OCI-LY7 (cell line): ENCODE results near the gene VSNL1. TPM values are rescaled to one million over a fixed set of nuclear protein-coding genes. Genes with fewer than 3 reads are reported as not detected.

Experiments used
- BruUV-seq: library from RNA; stranded (reverse); fragments of 400-500 nt; replicated peaks from 2 replicates; lab custom pipeline; 2021; lab: Mats Ljungman, UMichigan
- CTCF ChIA-PET: fragments of 300-600 bp; sonication (Branson Sonifier 250); formaldehyde crosslinking; loops from one replicate; lab custom pipeline; 2022; ENCODE audit warnings: antibody characterized with exemption; ENCODE audit not compliant: unreplicated experiment; lab: Charles Lee
- POLR2A ChIA-PET: fragments of 300-600 bp; sonication (Branson Sonifier 250); formaldehyde crosslinking; loops from one replicate; lab custom pipeline; 2022; ENCODE audit warnings: antibody characterized with exemption; lab: Charles Lee
- DNase-seq: peaks from one replicate; pipeline ENCODE4 v3.0.0-alpha.2; 2015; ENCODE audit warnings: low spot score
- H2AFZ ChIP-seq: fragments of 200-600 bp; sonication (generic), shearing (Covaris generic); 2 replicates; pipeline ENCODE4 v1.6.1; 2014; ENCODE audit warnings: mild to moderate bottlenecking, antibody characterized with exemption, low read length, moderate library complexity
- H3K27ac ChIP-seq: fragments of 200-600 bp; sonication (generic); 2 replicates; pipeline ENCODE4 v1.5.1; 2014; ENCODE audit warnings: mixed run types, low read depth, mild to moderate bottlenecking, moderate library complexity, low read length, inconsistent platforms; ENCODE audit not compliant: poor library complexity, severe bottlenecking
- H3K36me3 ChIP-seq: fragments of 200-600 bp; sonication (generic); 2 replicates; pipeline ENCODE4 v1.6.1; 2014; ENCODE audit warnings: mild to moderate bottlenecking, antibody characterized with exemption, low read length, moderate library complexity, mixed read lengths; ENCODE audit not compliant: insufficient read depth
- H3K4me1 ChIP-seq: fragments of 200-600 bp; sonication (generic); 2 replicates; pipeline ENCODE4 v1.5.1; 2014; ENCODE audit warnings: mild to moderate bottlenecking, low read length; ENCODE audit not compliant: insufficient read depth, poor library complexity, severe bottlenecking
- H3K4me2 ChIP-seq: fragments of 200-600 bp; sonication (generic); 2 replicates; pipeline ENCODE4 v1.6.1; 2014; ENCODE audit warnings: mild to moderate bottlenecking, low read length
- H3K4me3 ChIP-seq: fragments of 200-600 bp; sonication (generic); 2 replicates; pipeline ENCODE4 v1.5.1; 2014; ENCODE audit warnings: mild to moderate bottlenecking, low read depth, low read length; ENCODE audit not compliant: poor library complexity, severe bottlenecking
- H3K79me2 ChIP-seq: fragments of 200-600 bp; sonication (generic); 2 replicates; pipeline ENCODE4 v1.6.1; 2016; ENCODE audit warnings: low read depth, mild to moderate bottlenecking, low read length, moderate library complexity, mixed read lengths; ENCODE audit not compliant: insufficient read depth
- H3K9me2 ChIP-seq: fragments of 200-600 bp; sonication (generic); 2 replicates; pipeline ENCODE4 v1.6.1; 2016; ENCODE audit warnings: mild to moderate bottlenecking, low read length, mixed read lengths; ENCODE audit not compliant: insufficient read depth
- H3K9me3 ChIP-seq: fragments of 200-600 bp; sonication (generic); 2 replicates; pipeline ENCODE4 v1.6.1; 2014; ENCODE audit warnings: mild to moderate bottlenecking, mixed run types, low read length, mixed read lengths
- H4K20me1 ChIP-seq: fragments of 200-600 bp; sonication (generic); 2 replicates; pipeline ENCODE4 v1.6.1; 2014; ENCODE audit warnings: mild to moderate bottlenecking, antibody characterized with exemption, low read length, moderate library complexity, mixed read lengths; ENCODE audit not compliant: insufficient read depth
- CTCF ChIP-seq: fragments of 200-600 bp; sonication (generic); conservative IDR thresholded peaks from 2 replicates; pipeline ENCODE4 v1.5.1; 2014; ENCODE audit warnings: mild to moderate bottlenecking, antibody characterized with exemption, low read length, moderate library complexity, mixed read lengths
- EZH2phosphoT487 ChIP-seq: fragments of 200-600 bp; sonication (generic); IDR thresholded peaks from 2 replicates; pipeline ENCODE4 v1.6.1; 2018; ENCODE audit warnings: low read depth, borderline replicate concordance, mild to moderate bottlenecking, mixed run types, antibody characterized with exemption, low read length, moderate library complexity, mixed read lengths
- intact Hi-C: fragments of 100-400 bp; cut with micrococcal nuclease; formaldehyde crosslinking; loops from one replicate; pipeline ENCODE4 v1.10.0; 2022; ENCODE audit not compliant: unreplicated experiment
- total RNA-seq, 2 experiments: library from RNA; depleted of rRNA in 1 of 2; stranded (reverse); fragments of >200 nt in 1 of 2; shearing (Covaris generic) in 1 of 2; gene quantifications; 2 replicates each; pipeline ENCODE4 v1.2.3, GENCODE V29; 2014 to 2022

Gene VSNL1
- total RNA-seq, 2 experiments from 2014 or later = not detected

- H3K79me2 ChIP-seq = no peaks in the 10 kb centered on the region
- no peaks in the 10 kb centered on the region for H3K36me3 ChIP-seq
- TF ChIP-seq CTCF (no peak), EZH2phosphoT487 (no peak)
- H2AFZ ChIP-seq = no peak overlapping the region
- no peaks in the 10 kb centered on the region for H3K9me3 ChIP-seq
- H3K27ac ChIP-seq = no peak overlapping the region
- H4K20me1 ChIP-seq = no peaks in the 10 kb centered on the region
- no peak for DNase-seq
- ChIA-PET POLR2A (interaction anchor here (0.7 to 1.0 kb wide), 2 partner anchors 9 to 13 kb away, joined by 3 read pairs; no protein-coding TSS in a partner anchor), CTCF (no interaction called here)
- H3K4me3 ChIP-seq = no peak overlapping the region
- H3K9me2 ChIP-seq = no peaks in the 10 kb centered on the region
- BruUV-seq = no TSS peak
- peaks cover 9% of the 10 kb centered on the region for H3K4me1 ChIP-seq
- H3K4me2 ChIP-seq = no peak overlapping the region
- intact Hi-C loops = no loop called here
Observed at GRCh38 chr2:17522303-17522702, 18.2 kb upstream of the VSNL1 start.

DNA sequence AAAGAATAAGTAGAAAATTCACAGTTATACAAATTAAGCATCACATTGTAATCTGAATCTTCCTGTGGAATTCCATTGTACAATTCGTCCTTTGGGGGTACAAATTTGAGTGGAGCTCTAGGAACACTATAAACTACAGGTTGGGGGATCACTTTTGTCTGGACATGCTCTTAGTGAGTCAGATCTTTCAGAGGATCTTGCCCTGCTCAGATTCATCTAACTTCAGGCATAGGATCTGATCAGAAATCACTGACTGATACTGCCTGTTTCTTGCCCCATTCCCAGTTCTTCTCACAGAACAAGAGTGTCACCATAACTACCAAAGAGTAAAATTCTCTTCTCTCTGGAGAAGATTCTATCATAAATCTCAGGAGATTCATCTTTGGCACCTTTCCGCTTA is 10.7 kb upstream of the VSNL1 start:
- H4K20me1 ChIP-seq = no peaks in the 10 kb centered on the region
- no peak for TF ChIP-seq CTCF
- TF ChIP-seq EZH2phosphoT487 = no peak
- no peaks in the 10 kb centered on the region for H3K9me3 ChIP-seq
- ChIA-PET POLR2A (interaction anchor here (0.7 to 1.0 kb wide), 3 partner anchors 9 to 16 kb away, joined by 3 to 4 read pairs (median 3); partner anchors contain the start of gene RAD51AP2), CTCF (no interaction called here)
- H2AFZ ChIP-seq = no peak overlapping the region
- H3K36me3 ChIP-seq = no peaks in the 10 kb centered on the region
- H3K4me3 ChIP-seq = no peak overlapping the region
- intact Hi-C loops = no loop called here
- no peak for DNase-seq
- no peaks in the 10 kb centered on the region for H3K9me2 ChIP-seq
- no peaks in the 10 kb centered on the region for H3K4me1 ChIP-seq
- H3K27ac ChIP-seq = no peak overlapping the region
- H3K4me2 ChIP-seq = no peak overlapping the region
- H3K79me2 ChIP-seq = no peaks in the 10 kb centered on the region
- BruUV-seq = no TSS peak

- Histone ChIP-seq H4K20me1 (no peaks in the 10 kb centered on the region), H2AFZ (no peak overlapping the region), H3K9me2 (no peaks in the 10 kb centered on the region), H3K4me2 (no peak overlapping the region), H3K4me3 (no peak overlapping the region), H3K79me2 (no peaks in the 10 kb centered on the region), H3K36me3 (no peaks in the 10 kb centered on the region), H3K9me3 (no peaks in the 10 kb centered on the region), H3K27ac (no peak overlapping the region), H3K4me1 (no peaks in the 10 kb centered on the region)
- TF ChIP-seq CTCF (no peak), EZH2phosphoT487 (no peak)
- ChIA-PET CTCF (no interaction called here), POLR2A (interaction anchor here (0.6 kb wide), 1 partner anchor 208 kb away, joined by 4 read pairs; no protein-coding TSS in a partner anchor)
- intact Hi-C loops = no loop called here
- BruUV-seq = no TSS peak
- no peak for DNase-seq
Observed at GRCh38 chr2:17533546-17533945, 7.0 kb upstream of the VSNL1 start.
